A673 (cell line): Measurements from ENCODE around the gene FAM162B. TPM values are rescaled to one million over a fixed set of nuclear protein-coding genes. Genes with fewer than 3 reads are reported as not detected.

Source experiments
- BruUV-seq: library from RNA; stranded (reverse); fragments of 400-500 nt; replicated peaks from 2 replicates; lab custom pipeline; 2021; lab: Mats Ljungman, UMichigan
- CTCF ChIA-PET: fragments of 300-600 bp; sonication (Branson Sonifier 250); formaldehyde crosslinking; loops from one replicate; lab custom pipeline; 2022; ENCODE audit warnings: antibody characterized with exemption; lab: Charles Lee
- POLR2A ChIA-PET: fragments of 300-600 bp; sonication (Branson Sonifier 250); formaldehyde crosslinking; loops from one replicate; lab custom pipeline; 2022; ENCODE audit warnings: antibody characterized with exemption; ENCODE audit not compliant: low non-redundant PET; lab: Charles Lee
- DNase-seq: peaks from one replicate; pipeline ENCODE4 v3.0.0-alpha.2; 2015; ENCODE audit warnings: low spot score
- H3K27ac ChIP-seq: fragments of 200-600 bp; sonication (generic); 2 replicates; pipeline ENCODE4 v1.5.1; 2016; ENCODE audit warnings: mixed run types, low read depth, mild to moderate bottlenecking, mixed read lengths, antibody characterized with exemption, low read length; ENCODE audit not compliant: poor library complexity, severe bottlenecking
- H3K27me3 ChIP-seq: fragments of 200-600 bp; sonication (generic); replicated peaks from 2 replicates; pipeline ENCODE4 v1.6.1; 2017; ENCODE audit warnings: mixed run types, low read depth, mild to moderate bottlenecking, mixed read lengths, antibody characterized with exemption, low read length; ENCODE audit not compliant: insufficient read depth, poor library complexity
- H3K36me3 ChIP-seq: fragments of 200-600 bp; sonication (generic); 2 replicates; pipeline ENCODE4 v1.6.1; 2016; ENCODE audit warnings: mixed run types, mild to moderate bottlenecking, mixed read lengths, antibody characterized with exemption, low read length; ENCODE audit not compliant: insufficient read depth, poor library complexity, severe bottlenecking
- H3K4me1 ChIP-seq: fragments of 200-600 bp; sonication (generic); 2 replicates; pipeline ENCODE4 v1.6.1; 2017; ENCODE audit warnings: mixed run types, mild to moderate bottlenecking, mixed read lengths, antibody characterized with exemption, low read length; ENCODE audit not compliant: insufficient read depth, poor library complexity, severe bottlenecking
- H3K4me3 ChIP-seq: fragments of 200-600 bp; sonication (generic); 2 replicates; pipeline ENCODE4 v1.5.1; 2016; ENCODE audit warnings: low read depth, mixed run types, mild to moderate bottlenecking, mixed read lengths, low read length; ENCODE audit not compliant: poor library complexity, severe bottlenecking
- H3K9me3 ChIP-seq: fragments of 200-600 bp; sonication (generic); 2 replicates; pipeline ENCODE4 v1.6.1; 2016; ENCODE audit warnings: mixed run types, low read depth, mild to moderate bottlenecking, mixed read lengths, antibody characterized with exemption, low read length; ENCODE audit not compliant: poor library complexity, severe bottlenecking
- CTCF ChIP-seq: fragments of 300-800, 200-600 bp; sonication (generic); conservative IDR thresholded peaks from 2 replicates; pipeline ENCODE4 v1.5.1; 2017; ENCODE audit warnings: low read depth, mild to moderate bottlenecking, antibody characterized with exemption, low read length, moderate library complexity, mixed read lengths
- EZH2 ChIP-seq: fragments of 200-600 bp; sonication (generic); IDR thresholded peaks from 2 replicates; pipeline ENCODE4 v1.6.1; 2017; ENCODE audit warnings: borderline replicate concordance, low read depth, mild to moderate bottlenecking, mixed read lengths, antibody characterized with exemption, low read length; ENCODE audit not compliant: poor library complexity, severe bottlenecking
- intact Hi-C: fragments of 100-400 bp; cut with micrococcal nuclease; formaldehyde crosslinking; loops from one replicate; pipeline ENCODE4 v1.10.0; 2022; ENCODE audit not compliant: unreplicated experiment
- total RNA-seq: library from RNA; stranded (reverse); gene quantifications from 2 replicates; pipeline ENCODE4 v1.2.3, GENCODE V29; 2021

The FAM162B gene
- total RNA-seq, 1 experiment from 2014 or later = 0.97 TPM

- no peaks in the 10 kb centered on the region for H3K27me3 ChIP-seq
- no peak for DNase-seq
- TF ChIP-seq EZH2 (no peak), CTCF (no peak)
- no peaks in the 10 kb centered on the region for H3K9me3 ChIP-seq
- no TSS peak for BruUV-seq
- no peak overlapping the region for H3K27ac ChIP-seq
- ChIA-PET CTCF (no interaction called here), POLR2A (no interaction called here)
- intact Hi-C loops = no loop called here
- peaks cover 8% of the 10 kb centered on the region for H3K4me1 ChIP-seq
- H3K36me3 ChIP-seq = no peaks in the 10 kb centered on the region
- no peak overlapping the region for H3K4me3 ChIP-seq
Measured at GRCh38 chr6:116762235-116762634, 3.3 kb downstream of the FAM162B start.

GRCh38 chr6:116761779-116762178, 3.7 kb downstream of the FAM162B start:
- Histone ChIP-seq H3K4me3 (no peak overlapping the region), H3K9me3 (no peaks in the 10 kb centered on the region), H3K4me1 (peaks cover 8% of the 10 kb centered on the region), H3K27me3 (no peaks in the 10 kb centered on the region), H3K36me3 (no peaks in the 10 kb centered on the region), H3K27ac (no peak overlapping the region)
- ChIA-PET CTCF (no interaction called here), POLR2A (no interaction called here)
- intact Hi-C loops = no loop called here
- no peak for DNase-seq
- TF ChIP-seq CTCF (no peak), EZH2 (no peak)
- BruUV-seq = no TSS peak

- Histone ChIP-seq H3K27ac (no peak overlapping the region), H3K4me1 (peaks cover 9% of the 10 kb centered on the region), H3K4me3 (no peak overlapping the region), H3K27me3 (no peaks in the 10 kb centered on the region), H3K9me3 (peaks cover 6% of the 10 kb centered on the region), H3K36me3 (no peaks in the 10 kb centered on the region)
- intact Hi-C loops = no loop called here
- CTCF ChIA-PET = no interaction called here
- no TSS peak for BruUV-seq
- DNase-seq = no peak
- no peak for TF ChIP-seq EZH2
- no peak for TF ChIP-seq CTCF
- POLR2A ChIA-PET = no interaction called here
Measured at GRCh38 chr6:116745176-116745575, 20.3 kb downstream of the FAM162B start.
